Epithelial cell of esophagus (primary cell): Measurements from ENCODE around the gene SLC12A3.

Experiments used
- DNase-seq: peaks from one replicate; pipeline ENCODE4 v3.0.0; 2010; ENCODE audit warnings: low read depth
- H3K4me3 ChIP-seq: 2 replicates; pipeline ENCODE4 v1.5.1; 2011; ENCODE audit warnings: mild to moderate bottlenecking, low read length, control low read depth
- CTCF ChIP-seq: IDR thresholded peaks from 2 replicates; pipeline ENCODE4 v1.5.1; 2011; ENCODE audit warnings: low read depth, mild to moderate bottlenecking, low read length, control low read depth, inconsistent platforms; ENCODE audit not compliant: insufficient read depth; ENCODE audit errors: missing control alignments

SLC12A3 gene

GRCh38 chr16:56956756-56957155, 91.7 kb downstream of the SLC12A3 start:
- TF ChIP-seq CTCF = no peak
- DNase-seq = no peak
- H3K4me3 ChIP-seq = no peak overlapping the region

GRCh38 chr16:56960681-56961281, 95.8 kb downstream of the SLC12A3 start:
- H3K4me3 ChIP-seq = no peak overlapping the region
- no peak for DNase-seq
- TF ChIP-seq CTCF = no peak

GRCh38 chr16:56961386-56961785, 96.4 kb downstream of the SLC12A3 start:
- no peak overlapping the region for H3K4me3 ChIP-seq
- no peak for DNase-seq
- TF ChIP-seq CTCF = no peak

GRCh38 chr16:56961851-56962281, 96.9 kb downstream of the SLC12A3 start, which contains the start of gene CETP:
Gene CETP (plus strand): TSS chr16:56961950. CDS start chr16:56961980, 30 bp downstream.
- no peak within 1 kb of the TSS for H3K4me3 ChIP-seq
- no peak for TF ChIP-seq CTCF
- no peak for DNase-seq

GRCh38 chr16:56964243-56965148, 99.5 kb downstream of the SLC12A3 start:
- no peak overlapping the region for H3K4me3 ChIP-seq
- peak; percentile 60 for DNase-seq
- peak; percentile 71 for TF ChIP-seq CTCF
